Putamen (tissue), 1 donor: ENCODE results near the gene PEX14.
"Not testable (repeated sequence)": the region's sequence is repeated elsewhere in the genome, so short reads cannot be mapped to it uniquely, and the experiment has no call there.

Source experiments
- DNase-seq: peaks from one replicate; pipeline ENCODE4 v3.0.0-alpha.2; 2016; ENCODE audit warnings: low spot score

Gene PEX14

DNA sequence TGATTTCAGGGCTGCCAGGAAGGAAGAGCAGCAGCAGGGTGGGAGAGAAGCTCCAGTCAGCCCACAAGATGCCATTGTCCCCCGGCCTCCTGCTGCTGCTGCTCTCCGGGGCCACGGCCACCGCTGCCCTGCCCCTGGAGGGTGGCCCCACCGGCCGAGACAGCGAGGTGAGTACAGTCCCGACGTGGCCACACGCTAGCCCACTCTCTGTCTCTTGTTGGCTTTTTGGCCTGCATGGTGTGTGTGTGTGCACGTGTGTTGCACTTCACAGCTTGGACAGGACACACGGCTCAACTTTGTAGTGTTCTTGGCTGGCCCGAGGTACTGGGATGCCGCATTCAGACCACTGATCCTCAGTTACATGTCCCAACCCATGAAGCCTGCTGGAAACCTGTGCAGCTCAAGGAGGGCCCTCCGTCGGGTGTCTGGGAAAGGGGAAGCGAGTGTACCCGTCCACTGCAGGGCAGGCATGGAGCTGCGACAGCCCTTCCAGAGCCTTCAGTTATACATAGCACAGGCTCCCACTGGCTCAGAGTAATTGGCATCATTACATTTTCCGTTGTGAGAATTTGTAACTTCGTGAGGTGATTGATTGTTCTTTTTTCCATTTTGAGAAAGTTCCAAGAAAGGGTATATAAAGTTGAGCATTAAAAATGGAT lies 24.5 kb upstream of the PEX14 start:
- DNase-seq, result no peak

DNA sequence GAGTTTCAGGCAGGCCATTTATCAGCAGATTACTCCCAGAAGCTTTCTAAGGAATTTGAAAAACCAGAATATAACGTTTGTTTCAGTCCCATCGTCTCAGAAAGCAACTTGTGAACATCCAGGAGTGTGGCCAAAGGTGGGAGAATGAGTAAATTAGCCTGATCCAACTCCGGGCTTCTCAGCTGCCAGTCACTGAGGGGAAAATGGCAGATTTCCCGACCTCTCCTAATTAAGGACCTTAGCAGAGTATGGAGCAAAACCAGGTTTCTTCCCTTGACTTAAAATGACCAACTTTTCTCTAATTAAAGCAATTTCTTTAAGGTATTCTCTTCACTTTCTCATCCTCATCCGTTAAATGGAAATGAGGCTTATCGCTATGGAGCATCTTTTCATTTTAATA lies 23.9 kb upstream of the PEX14 start:
- DNase-seq, result no peak

DNA sequence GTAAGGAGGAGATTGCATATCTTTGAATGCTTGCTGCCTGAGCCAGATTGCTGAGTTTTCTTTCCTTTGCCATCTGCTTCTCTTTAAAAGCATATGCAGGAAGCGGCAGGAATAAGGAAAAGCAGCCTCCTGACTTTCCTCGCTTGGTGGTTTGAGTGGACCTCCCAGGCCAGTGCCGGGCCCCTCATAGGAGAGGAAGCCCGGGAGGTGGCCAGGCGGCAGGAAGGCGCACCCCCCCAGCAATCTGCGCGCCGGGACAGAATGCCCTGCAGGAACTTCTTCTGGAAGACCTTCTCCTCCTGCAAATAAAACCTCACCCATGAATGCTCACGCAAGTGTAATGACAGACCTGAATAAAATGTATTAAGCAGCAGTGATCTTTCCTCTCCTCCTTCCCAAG lies 23.5 kb upstream of the PEX14 start:
- no peak for DNase-seq

DNA sequence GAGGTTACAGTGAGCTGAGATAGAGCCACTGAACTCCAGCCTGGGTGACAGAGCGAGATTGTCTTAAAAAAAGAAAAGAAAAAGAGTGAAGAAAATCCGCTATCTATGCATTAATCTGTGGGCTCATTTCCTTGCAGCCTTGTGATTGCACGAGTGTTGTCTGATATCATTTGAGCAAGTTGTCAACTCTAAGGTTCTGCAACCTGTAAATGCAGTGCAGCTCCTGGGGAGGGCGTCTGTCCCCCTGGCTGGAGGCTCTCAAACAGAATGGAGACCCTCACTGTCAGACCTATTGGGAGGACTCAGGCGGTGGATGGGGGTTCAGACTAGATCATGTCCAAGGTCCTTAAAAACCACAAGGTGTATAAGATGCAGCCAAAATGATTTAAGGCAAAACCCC lies 18.7 kb upstream of the PEX14 start:
- no peak for DNase-seq

DNA sequence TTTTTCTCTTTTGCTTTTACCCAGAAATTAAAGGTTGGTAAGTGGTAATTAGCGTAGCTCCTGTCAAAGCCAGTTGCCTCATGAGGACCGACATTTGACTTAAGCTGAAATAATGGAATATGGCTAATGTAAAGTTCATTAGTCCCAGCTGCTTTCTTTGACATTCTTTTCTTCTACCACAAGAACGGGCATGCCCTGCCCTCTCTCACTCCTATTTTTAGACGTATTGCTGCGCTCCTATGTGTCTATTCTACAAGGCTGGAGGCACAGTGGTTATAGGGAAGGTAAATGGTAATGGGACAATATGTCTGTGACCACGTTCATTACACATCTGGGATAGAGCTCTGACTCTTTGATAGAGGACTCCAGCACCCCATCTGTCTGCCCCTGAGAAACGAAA lies 18.1 kb upstream of the PEX14 start:
- no peak for DNase-seq

DNA sequence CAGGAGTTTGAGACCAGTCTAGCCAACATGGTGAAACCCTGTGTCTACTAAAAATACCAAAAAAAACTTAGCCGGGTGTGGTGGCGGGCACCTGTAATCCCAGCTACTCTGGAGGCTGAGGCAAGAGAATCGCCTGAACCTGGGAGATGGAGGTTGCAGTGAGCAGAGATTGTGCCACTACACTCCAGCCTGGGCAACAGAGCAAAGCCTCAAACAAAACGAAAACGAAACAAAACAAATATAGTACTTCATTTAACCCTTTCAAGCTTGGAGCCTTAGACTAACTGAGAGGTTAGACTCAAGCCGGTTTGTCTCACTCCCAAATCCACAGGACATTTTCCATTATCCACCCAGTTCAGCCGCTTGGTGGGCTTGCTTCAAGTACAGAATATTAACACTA lies 17.3 kb upstream of the PEX14 start:
- not testable (repeated sequence) for DNase-seq

DNA sequence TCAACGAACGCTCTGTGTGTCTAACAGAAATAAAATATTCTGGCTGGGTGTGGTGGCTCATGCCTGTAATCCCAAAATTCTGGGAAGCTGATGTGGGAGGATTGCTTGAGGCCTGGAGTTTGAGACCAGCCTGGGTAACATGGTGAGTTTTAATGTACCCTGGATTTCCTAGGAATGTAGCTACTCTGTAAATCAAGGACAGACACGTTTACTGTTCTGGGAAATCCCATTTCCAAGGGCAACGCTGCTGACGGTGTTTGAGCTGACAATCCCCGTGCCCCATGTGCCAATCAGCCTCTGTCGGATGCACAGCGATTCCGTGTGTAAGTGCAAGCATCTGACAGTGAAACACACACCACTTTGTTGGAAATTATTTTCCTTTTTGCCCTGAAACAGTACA lies 16.9 kb upstream of the PEX14 start:
- DNase-seq, result no peak

DNA sequence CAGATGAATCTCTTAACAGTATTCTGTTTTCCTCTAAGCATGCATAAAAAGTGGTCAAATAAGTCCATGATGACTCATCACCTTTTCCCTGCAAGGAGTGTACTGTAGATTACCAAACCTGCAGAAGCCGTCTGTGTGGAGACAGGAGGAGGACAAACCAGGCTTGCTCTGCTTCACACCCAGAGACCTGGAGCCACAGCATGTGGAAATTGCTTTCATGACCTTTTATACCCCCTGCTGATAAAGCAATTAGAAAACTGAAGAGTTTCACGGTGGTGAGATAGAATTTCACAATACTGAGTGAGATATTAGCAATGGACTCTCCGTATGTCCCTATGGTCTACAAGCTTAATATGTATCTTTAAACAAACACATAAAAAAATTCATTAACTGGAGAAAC lies 15.6 kb upstream of the PEX14 start:
- no peak for DNase-seq

DNA sequence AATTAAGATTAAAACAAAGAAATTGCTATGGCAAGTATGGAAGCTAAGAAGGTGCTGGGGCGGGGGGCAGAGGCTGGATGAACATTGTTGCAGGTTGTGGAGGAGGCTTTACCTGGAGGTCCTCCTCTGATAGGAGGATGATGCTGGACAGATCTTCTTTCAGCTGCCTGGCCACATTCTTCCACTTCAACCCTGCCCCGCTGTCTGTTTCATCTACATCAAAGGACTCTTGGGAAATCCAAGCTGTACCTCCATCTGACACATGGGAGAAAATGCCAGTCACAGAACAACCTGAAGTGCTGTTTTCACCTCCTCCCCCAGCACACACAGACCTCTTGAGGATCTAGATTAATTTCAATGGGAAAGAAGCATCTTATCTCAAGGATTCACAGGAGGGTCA lies 7.7 kb upstream of the PEX14 start:
- no peak for DNase-seq

DNA sequence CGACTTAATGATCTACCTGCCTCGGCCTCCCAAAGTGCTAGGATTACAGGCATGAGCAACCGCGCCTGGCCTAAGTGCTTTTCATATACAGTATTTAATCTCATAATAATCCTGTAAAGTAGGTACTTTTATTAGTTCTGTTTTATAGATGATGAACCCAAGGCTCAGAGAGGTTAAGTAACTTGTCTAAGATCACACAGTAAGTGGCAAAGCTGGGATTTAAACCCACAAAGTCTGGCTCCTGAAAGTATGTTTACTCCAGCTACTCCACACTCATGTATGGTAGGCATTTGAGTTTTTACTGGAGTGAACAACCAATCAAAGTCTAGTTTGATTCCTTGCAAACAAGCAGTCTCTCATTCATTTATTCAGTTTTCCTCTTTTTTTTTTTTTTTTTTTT lies 4.7 kb upstream of the PEX14 start:
- DNase-seq, result no peak

DNA sequence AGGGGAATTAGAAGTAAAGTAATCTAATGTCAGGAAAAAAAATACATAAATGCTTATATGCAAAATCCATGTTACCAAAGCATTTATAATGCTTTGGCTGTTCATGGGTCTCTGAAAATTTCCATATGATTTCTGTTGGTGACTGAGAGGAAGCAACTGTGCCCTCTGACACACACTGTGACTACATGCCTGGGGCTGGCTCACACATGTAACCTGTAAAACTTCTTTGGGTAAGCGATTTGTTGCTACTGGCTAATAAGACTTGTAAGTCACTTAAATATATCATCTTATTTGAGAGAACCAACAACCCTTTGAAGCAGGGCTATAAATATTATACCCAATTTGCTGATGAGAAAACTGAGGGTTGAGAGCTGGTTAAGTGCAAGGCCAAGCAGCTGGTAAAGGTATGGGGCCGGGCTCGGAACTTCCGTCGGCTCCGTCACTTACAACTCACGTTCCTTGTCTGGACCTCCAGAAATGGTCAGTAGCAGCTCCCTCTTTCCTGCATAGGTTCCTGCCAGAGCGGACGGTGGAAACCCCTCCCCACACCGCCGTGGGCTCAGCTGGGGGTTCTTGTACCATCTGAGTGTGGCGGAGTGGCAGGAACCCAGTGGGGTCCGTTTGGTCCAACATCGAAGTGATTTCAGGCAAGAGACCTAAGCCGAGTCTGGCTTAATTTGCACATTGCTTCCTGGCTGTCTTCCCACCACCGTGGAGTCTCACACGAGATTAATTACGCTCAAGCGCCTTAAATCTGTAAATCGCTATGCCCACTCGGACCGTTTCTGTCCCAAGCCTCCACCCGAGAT lies 3.1 kb upstream of the PEX14 start:
- no peak for DNase-seq

DNA sequence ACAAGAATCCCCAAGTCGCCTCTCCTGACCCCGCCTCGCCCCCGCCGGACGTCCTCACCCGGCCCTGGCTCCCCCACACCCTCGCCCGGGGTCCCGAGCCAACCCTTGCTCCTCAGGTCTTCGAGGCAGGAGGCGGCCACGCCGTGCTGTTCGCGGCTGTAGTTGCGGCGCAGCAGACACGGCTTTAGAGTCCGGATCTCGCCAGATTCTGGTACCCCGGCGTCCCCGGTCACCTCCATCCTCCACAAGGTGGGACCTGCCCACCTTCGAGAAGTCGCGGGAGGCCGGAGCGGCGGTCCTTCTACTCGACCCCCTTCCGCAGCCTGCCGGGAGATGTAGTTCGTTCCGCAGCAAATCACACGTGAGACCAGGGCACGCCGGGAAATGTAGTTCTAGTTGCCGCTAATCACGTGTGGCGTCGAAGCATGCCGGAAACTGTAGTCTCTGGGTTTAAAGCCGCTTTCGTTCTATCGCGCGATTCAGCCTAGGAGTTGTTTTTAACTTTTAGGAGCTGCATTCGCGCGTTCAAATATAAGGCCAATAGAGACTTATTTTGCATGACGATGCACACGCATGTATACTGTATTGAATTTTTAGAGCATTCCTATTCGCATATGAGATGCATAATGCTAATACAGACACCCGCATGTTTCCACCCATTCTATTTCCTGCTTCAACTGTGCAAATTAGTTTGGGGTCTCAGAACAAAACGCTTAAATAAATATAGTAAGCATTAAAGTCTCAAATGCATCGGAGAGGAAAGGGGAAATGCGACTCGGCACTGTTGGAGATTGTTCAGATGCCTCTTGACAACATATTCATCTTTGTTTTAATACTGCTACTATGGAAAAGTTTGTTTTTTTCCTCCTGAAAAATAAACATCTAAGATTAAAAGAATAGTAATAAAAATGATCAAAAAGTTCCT lies 2.3 kb upstream of the PEX14 start, which contains the start of gene DFFA:
DFFA (minus strand) TSS at position 310 of the 925 bp plus-strand sequence; CDS start at position 239, 71 bp downstream.
- DNase-seq, result peak; percentile 95

DNA sequence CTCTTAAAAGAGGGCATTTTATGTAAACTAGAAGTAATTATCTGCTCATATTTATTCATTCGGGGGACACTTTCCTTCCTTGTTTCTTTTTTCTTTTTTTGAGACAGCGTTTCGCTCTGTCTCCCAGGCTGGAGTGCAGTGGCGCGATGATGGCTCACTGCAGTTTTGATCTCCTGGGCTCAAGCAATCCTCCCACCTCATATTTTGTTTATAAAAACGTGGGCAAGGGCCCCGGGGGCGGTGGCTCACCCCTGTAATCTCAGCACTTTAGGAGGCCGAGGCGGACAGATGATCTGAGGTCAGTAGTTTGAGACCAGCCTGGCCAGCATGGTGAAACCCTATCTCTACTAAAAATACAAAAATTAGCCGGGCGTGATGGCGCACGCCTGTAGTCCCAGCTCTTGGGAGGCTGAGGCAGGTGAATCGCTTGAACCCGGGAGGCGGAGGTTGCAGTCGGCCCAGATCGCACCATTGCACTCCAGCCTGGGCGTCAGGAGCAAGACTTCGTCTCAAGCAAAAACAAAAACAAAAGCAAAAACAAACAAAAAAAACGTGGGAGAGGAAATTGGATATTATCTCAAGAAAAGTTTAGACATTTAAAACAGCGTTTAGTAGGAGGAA lies 1.5 kb upstream of the PEX14 start:
- no peak for DNase-seq

DNA sequence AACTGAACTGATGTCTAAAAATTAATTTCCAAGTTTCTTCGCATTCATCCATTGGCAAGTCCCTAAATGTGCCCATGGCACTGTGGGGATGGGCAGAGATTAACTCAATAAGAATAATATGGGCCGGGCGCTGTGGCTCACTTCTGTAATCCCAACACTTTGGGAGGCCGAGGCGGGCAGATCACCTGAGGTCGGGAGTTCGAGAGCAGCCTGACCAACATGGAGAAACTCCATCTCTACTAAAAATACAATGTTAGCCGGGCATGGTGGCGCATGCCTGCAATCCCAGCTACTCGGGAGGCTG lies 489 bp upstream of the PEX14 start:
- not testable (repeated sequence) for DNase-seq

DNA sequence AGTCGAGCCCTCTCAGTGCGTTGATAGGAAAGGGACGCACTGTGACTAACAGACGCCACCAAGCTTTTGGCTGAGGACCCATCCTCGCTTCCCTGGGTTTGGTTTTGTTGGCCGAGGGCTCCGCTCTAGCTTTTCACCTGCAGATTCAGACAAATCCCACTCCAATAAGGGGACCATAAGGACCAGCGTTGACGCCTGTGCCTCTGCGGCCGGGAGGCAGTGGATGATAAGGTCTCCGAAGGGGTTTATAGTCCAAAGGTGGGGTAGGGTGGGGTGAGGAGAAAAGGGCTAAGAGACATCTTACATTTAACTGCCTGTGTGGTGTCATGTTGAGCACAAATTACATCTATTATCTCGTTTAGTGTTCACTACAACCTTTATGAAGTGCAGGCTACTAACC lies 760 bp downstream of the PEX14 start:
- no peak for DNase-seq

DNA sequence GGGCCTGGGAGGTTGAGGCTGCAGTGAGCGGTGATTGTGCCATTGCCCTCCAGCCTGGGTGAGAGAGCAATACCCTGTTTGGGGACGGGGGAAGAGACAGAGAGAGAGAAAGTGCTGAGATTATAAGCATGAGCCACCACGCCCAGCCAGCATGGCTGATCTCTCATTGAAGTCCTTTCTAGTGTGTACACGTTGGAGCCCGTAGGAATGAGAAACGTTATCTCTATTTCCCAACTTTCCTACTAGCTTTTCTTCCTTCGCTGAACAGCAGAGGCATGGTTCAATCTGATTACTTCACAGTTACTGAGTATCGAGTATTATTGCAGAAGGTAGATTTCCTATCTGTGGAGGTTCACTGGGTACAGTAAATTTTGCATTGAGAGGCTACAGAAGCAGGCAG lies 4.5 kb downstream of the PEX14 start:
- DNase-seq, result no peak

DNA sequence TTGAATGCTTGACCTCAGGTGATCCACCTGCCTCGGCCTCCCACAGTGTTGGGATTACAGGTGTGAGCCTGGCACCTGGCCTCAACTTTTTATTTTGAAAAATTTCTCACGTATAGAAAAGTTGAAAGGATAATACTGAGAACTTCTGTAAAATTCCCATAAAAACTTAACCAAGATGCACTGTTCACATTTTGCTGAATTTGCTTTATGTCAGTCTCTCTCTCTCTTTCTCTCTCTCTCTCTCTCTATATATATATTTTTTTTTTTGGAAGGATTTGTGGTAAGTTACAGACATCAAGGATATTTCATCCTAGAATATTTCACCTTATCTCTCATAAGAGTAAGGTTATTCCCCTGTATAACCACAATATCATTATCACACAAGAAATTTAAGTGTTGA lies 5.9 kb downstream of the PEX14 start:
- no peak for DNase-seq

DNA sequence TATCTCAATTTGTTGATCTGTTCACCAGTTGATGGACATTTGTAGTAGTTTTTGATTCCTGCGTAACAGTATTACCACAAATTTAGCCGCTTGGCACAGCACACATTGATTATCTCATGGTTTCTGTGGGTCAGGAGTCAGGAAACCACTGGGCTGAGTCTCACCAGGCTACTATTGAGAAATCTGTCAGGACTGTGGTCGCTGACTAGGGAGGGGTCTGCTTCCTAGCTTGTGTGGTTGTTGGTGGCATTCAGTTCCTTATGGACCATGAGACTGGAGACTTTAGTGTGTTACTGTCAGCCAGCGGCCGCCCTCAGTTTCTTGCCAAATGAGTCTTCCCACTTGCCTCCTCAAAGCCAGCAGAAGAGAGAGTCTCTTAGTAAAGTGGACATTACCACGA lies 9.8 kb downstream of the PEX14 start:
- DNase-seq, result no peak

DNA sequence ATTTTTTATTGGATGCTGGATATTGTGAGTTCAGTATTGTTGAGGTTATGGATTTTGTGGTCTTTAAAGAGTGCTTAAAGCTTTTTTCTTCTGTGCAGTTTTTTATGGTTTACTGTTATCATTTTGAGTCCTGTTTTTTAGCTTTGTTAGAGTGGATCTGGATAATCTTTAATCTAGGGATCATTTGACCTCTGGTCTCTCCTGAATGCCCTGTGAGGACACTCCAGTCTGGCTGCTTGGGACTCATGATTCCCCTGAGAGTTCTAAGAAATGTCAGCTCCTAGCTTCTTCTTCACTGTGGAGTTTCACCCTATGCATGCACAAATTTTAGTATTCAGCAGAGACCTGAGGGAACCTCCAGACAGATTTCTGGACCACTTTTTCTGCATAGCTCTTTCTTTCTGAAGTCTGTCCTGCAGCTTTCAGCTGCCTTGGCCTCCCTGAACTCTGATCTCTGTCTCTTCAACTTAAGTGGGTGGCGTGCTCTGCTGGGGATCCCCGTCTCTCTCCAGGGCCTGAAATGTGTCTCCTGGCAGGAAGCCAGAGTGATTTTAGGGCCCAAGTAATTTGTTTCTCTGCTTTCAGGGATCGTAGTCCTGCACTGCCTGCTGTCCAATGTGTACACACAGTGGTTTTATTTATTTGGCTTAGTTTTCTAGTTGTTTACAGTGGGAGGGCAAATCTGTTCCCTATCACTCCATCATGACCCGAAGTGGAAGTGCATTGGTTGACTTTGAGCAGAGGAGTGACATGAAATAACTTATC lies 14.7 kb downstream of the PEX14 start:
- no peak for DNase-seq

DNA sequence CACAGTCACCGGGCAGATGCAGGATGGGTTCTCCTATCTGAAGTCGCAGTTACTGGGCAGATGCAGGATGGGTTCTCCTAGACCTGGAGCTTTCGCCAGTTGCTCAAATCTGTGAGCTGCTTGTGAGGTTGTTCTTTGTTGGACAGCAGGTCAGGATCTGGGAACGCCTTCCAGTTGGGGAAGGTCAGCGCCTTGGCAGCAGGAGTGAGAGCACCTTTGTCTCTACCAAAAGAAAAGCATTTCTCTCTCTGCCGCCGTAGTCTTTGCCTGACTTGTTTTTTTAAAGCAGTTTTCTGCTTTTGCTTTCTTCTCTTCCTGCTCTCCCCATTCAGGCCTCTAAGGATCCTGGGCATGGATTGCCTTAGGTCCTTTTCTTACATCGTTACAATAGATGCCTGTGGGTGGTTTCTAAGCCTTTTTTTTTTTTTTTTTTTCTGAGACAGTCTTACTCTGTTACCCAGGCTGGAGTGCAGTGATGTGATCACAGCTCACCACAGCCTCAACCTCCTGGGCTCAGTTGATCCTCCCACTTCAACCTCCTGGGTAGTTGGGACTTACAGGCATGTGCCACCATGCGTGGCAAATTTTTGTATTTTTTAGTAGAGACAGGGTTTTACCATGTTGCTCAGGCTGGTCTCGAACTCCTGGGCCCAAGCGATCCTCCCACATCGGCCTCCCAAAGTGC lies 15.7 kb downstream of the PEX14 start:
- DNase-seq, result no peak

DNA sequence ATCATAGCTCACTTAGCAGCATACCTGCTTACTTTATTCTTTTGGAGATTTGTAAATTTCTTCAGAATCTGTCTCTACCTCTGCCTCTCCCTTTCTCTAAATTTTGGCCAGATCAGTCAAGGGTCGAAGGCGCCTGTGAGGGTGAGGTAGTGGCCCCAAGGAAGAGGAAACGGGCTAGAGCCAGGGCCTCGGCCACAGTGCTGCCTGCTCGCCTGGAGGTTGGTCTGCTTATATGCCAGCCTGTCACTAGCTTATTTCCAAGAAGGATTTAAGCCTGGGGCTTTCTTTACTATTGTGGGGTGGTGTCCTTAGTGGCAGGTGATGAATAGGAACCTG lies 19.6 kb downstream of the PEX14 start:
- no peak for DNase-seq
